Mesenteric fat pad (tissue), 1 donor: ENCODE results near the gene MSS51. TPM values are rescaled to one million over a fixed set of nuclear protein-coding genes. Genes with fewer than 3 reads are reported as not detected.

ENCODE experiments used
- DNase-seq: peaks from one replicate; pipeline ENCODE4 v3.0.0-alpha.2; 2020; ENCODE audit warnings: low spot score
- long read RNA-seq: library from polyadenylated mRNA; unstranded; transcript quantifications from one replicate; pipeline ENCODE4 v2.0.0, GENCODE V29; 2020
- total RNA-seq: library from RNA; stranded (reverse); fragmentation: NEBNext Ultra II Directional; extraction: Animal tissue kit (Norgen Biotek cat#: 25700); gene quantifications from one replicate; pipeline ENCODE4 v1.2.1, GENCODE V29; 2021
- donor health status: DM: yes; HTN: yes; CAD: no.

MSS51 gene
- total RNA-seq, result 1.6 TPM
- long read RNA-seq, result 0 reads

- no peak for DNase-seq
These were observed at the start of gene MSS51 for GRCh38 chr10:73433538-73433867. Gene MSS51, minus strand, starts transcription at chr10:73433561. Its CDS starts 5,277 bp downstream, at chr10:73428284.

- no peak for DNase-seq
These were observed 46.8 kb upstream of the MSS51 start for GRCh38 chr10:73480158-73480557.

GRCh38 chr10:73478636-73479035 lies 45.3 kb upstream of the MSS51 start:
- DNase-seq, result no peak

- no peak for DNase-seq
These were observed 37.9 kb upstream of the MSS51 start for GRCh38 chr10:73471226-73471625.

- no peak for DNase-seq
These were observed 36.2 kb upstream of the MSS51 start for GRCh38 chr10:73469579-73469978.

- no peak for DNase-seq
These were observed 33.8 kb upstream of the MSS51 start for GRCh38 chr10:73467206-73467605.

- no peak for DNase-seq
These were observed 32.8 kb upstream of the MSS51 start for GRCh38 chr10:73465978-73466726.

- DNase-seq, result no peak
These were observed 27.5 kb upstream of the MSS51 start for GRCh38 chr10:73460897-73461296.

- DNase-seq, result no peak
These were observed 26.4 kb upstream of the MSS51 start for GRCh38 chr10:73459683-73460314.

- no peak for DNase-seq
These were observed 23.0 kb upstream of the MSS51 start for GRCh38 chr10:73456187-73456890.

GRCh38 chr10:73449113-73449512 lies 15.8 kb upstream of the MSS51 start:
- no peak for DNase-seq

- DNase-seq, result no peak
These were observed 15.0 kb upstream of the MSS51 start for GRCh38 chr10:73448384-73448783.

GRCh38 chr10:73446926-73447325 lies 13.6 kb upstream of the MSS51 start:
- DNase-seq, result no peak

- no peak for DNase-seq
These were observed 11.1 kb upstream of the MSS51 start for GRCh38 chr10:73444457-73444856.

GRCh38 chr10:73439605-73440312 lies 6.4 kb upstream of the MSS51 start:
- no peak for DNase-seq

- DNase-seq, result no peak
These were observed 5.7 kb upstream of the MSS51 start for GRCh38 chr10:73439055-73439454.

- DNase-seq, result no peak
These were observed 469 bp downstream of the MSS51 start for GRCh38 chr10:73432646-73433537.

GRCh38 chr10:73426318-73426717 lies 7.0 kb downstream of the MSS51 start:
- no peak for DNase-seq

GRCh38 chr10:73424478-73424877 lies 8.9 kb downstream of the MSS51 start:
- no peak for DNase-seq

GRCh38 chr10:73423309-73423708 lies 10.1 kb downstream of the MSS51 start:
- no peak for DNase-seq

- no peak for DNase-seq
These were observed 16.8 kb downstream of the MSS51 start for GRCh38 chr10:73416571-73416970.
